GM23338 (cell line): ENCODE measurements around the gene ATP5MG. TPM values are rescaled to one million over a fixed set of nuclear protein-coding genes. Genes with fewer than 3 reads are reported as not detected.

Experiments used
- ATAC-seq: fragments of 200-7000 bp; cut with Tn5 transposase; 3 replicates; pipeline ENCODE4 v1.9.1; 2020
- DNase-seq: peaks from one replicate; pipeline ENCODE4 v3.0.0-alpha.2; 2015; ENCODE audit warnings: low spot score
- H2AFZ ChIP-seq: fragments of 200-600 bp; sonication (generic); 2 replicates; pipeline ENCODE4 v1.8.0; 2016; ENCODE audit warnings: antibody characterized with exemption, mild to moderate bottlenecking, moderate library complexity
- H3F3A ChIP-seq: fragments of 200-600 bp; sonication (generic); replicated peaks from 2 replicates; pipeline ENCODE4 v1.8.0; 2017; ENCODE audit warnings: antibody characterized with exemption, mixed run types, low read depth
- H3K27ac ChIP-seq: fragments of 200-600 bp; sonication (generic); 2 replicates; pipeline ENCODE4 v1.6.1; 2016; ENCODE audit warnings: low read depth
- H3K27me3 ChIP-seq: fragments of 200-600 bp; sonication (generic); 2 replicates; pipeline ENCODE4 v1.8.0; 2016; ENCODE audit warnings: mild to moderate bottlenecking, mixed run types, moderate library complexity; ENCODE audit not compliant: insufficient read depth
- H3K36me3 ChIP-seq: fragments of 200-600 bp; sonication (generic); 2 replicates; pipeline ENCODE4 v1.8.0; 2016; ENCODE audit warnings: mild to moderate bottlenecking; ENCODE audit not compliant: insufficient read depth
- H3K4me1 ChIP-seq: fragments of 200-600 bp; sonication (generic); 2 replicates; pipeline ENCODE4 v1.8.0; 2016; ENCODE audit warnings: mild to moderate bottlenecking, moderate library complexity; ENCODE audit not compliant: insufficient read depth
- H3K4me2 ChIP-seq: fragments of 200-600 bp; sonication (generic); 2 replicates; pipeline ENCODE4 v1.7.1; 2017; ENCODE audit warnings: mixed run types
- H3K4me3 ChIP-seq: fragments of 200-600 bp; sonication (generic); 2 replicates; pipeline ENCODE4 v1.6.1; 2016; ENCODE audit warnings: mixed run types
- H3K79me2 ChIP-seq: fragments of 200-600 bp; sonication (generic); replicated peaks from 2 replicates; pipeline ENCODE4 v1.8.0; 2017; ENCODE audit warnings: mild to moderate bottlenecking; ENCODE audit not compliant: insufficient read depth
- H3K9me2 ChIP-seq: fragments of 200-600 bp; sonication (generic); 2 replicates; pipeline ENCODE4 v1.8.0; 2017; ENCODE audit not compliant: insufficient read depth
- H4K20me1 ChIP-seq: fragments of 200-600 bp; sonication (generic); replicated peaks from 2 replicates; pipeline ENCODE4 v1.8.0; 2017; ENCODE audit warnings: mild to moderate bottlenecking; ENCODE audit not compliant: insufficient read depth
- H3K27ac Mint-ChIP-seq: 2 replicates; pipeline ENCODE4 v1.8.0; 2020; ENCODE audit warnings: inconsistent platforms, mild to moderate bottlenecking, moderate library complexity, mixed read lengths
- H3K27me3 Mint-ChIP-seq: 3 replicates; pipeline ENCODE4 v1.8.0; 2022; ENCODE audit warnings: low read depth, mild to moderate bottlenecking, moderate library complexity, mixed read lengths, inconsistent platforms; ENCODE audit not compliant: insufficient read depth, poor library complexity
- H3K36me3 Mint-ChIP-seq: 3 replicates; pipeline ENCODE4 v1.8.0; 2021; ENCODE audit warnings: low read depth, mild to moderate bottlenecking, inconsistent platforms, moderate library complexity, mixed read lengths
- H3K4me1 Mint-ChIP-seq: 3 replicates; pipeline ENCODE4 v1.8.0; 2020; ENCODE audit warnings: mild to moderate bottlenecking, inconsistent platforms, mixed read lengths
- H3K4me3 Mint-ChIP-seq: 3 replicates; pipeline ENCODE4 v1.8.0; 2021; ENCODE audit warnings: moderate library complexity, mild to moderate bottlenecking, inconsistent platforms, mixed read lengths
- H3K9me3 Mint-ChIP-seq: 3 replicates; pipeline ENCODE4 v1.8.0; 2020; ENCODE audit warnings: moderate library complexity, mild to moderate bottlenecking, inconsistent platforms, mixed read lengths
- CTCF ChIP-seq, 2 experiments: fragments of 200-600 bp in 1 of 2; sonication (generic) in 1 of 2; conservative IDR thresholded peaks; 2 replicates each; pipeline versions ENCODE4 v1.5.1 to v1.6.1; 2016 to 2017; ENCODE audit warnings: antibody characterized with exemption in 2 of 2, low read depth in 2 of 2, mild to moderate bottlenecking in 2 of 2, moderate library complexity in 1 of 2
- JUNB ChIP-seq: IDR thresholded peaks from one replicate; pipeline ENCODE4 v1.6.1; 2016; ENCODE audit warnings: antibody characterized with exemption; ENCODE audit not compliant: unreplicated experiment
- ZNF114 ChIP-seq: fragments of 250-450 bp; sonication (Bioruptor Pico); IDR thresholded peaks from 2 replicates; pipeline ENCODE4 v1.5.0; 2020; ENCODE audit warnings: mild to moderate bottlenecking, moderate library complexity
- ZNF462 ChIP-seq: fragments of 250-450 bp; sonication (Bioruptor Pico); IDR thresholded peaks from 2 replicates; pipeline ENCODE4 v1.5.0; 2020; ENCODE audit warnings: mild to moderate bottlenecking, moderate library complexity
- polyA plus RNA-seq: library from polyadenylated mRNA; unstranded; fragments of >200 nt; fragmentation: Nextera tagmentation; extraction: Ambion mirVana; gene quantifications from 2 replicates; pipeline ENCODE4 v1.2.1, GENCODE V29; 2016
- total RNA-seq: library from RNA; depleted of rRNA; stranded (reverse); fragments of >200 nt; shearing (Covaris generic); gene quantifications from 2 replicates; pipeline ENCODE4 v1.2.3, GENCODE V29; 2014
- TF ChIP-seq, protein P1 (sequence below): IDR thresholded peaks from one replicate; pipeline ENCODE4 v1.6.1; 2018; ENCODE audit warnings: antibody characterized with exemption; ENCODE audit not compliant: unreplicated experiment

ATP5MG gene
- total and polyA plus RNA-seq, 2 experiments from 2014 or later, result 41.7 to 987 TPM

GRCh38 chr11:118353084-118353710 lies 48.2 kb upstream of the ATP5MG start:
- Histone ChIP-seq H3K9me2 (no peaks in the 10 kb centered on the region), H3K27me3 (0 out of 2 replicates have a peak, but pooled peaks cover 3% of the 10 kb centered on the region)

DNA sequence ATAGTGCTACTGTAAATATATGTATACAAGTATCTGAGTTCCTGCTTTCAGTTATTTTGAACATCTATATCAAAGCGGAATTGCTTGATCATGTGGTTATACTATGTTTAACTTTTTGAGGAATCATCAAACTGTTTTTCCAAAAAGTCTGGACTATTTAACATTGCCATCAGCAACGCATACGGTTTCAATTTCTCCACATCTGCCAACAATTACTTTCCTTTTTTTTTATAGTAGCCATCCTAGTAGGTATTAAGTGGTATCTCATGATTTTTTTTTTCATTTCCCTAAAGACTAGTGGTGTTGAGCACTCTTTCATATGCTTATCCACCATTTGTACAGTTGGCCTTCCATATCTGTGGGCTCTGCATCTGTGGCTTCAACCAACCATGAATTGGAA lies 43.3 kb upstream of the ATP5MG start:
- DNase-seq (no peak), ATAC-seq (no peak)
- H3K27ac ChIP-seq, result no peak overlapping the region
- peaks cover 10% of the 10 kb centered on the region for H3K27me3 Mint-ChIP-seq
- no peak overlapping the region for H3K27ac Mint-ChIP-seq
- no peaks in the 10 kb centered on the region; the same call in 2 of the 3 replicates for H3K9me3 Mint-ChIP-seq
- no peaks in the 10 kb centered on the region; the same call in 2 of the 3 replicates for H3K4me1 Mint-ChIP-seq
- H2AFZ ChIP-seq, result no peak overlapping the region
- no peak overlapping the region for H3K4me3 ChIP-seq
- no peak overlapping the region for H3K4me2 ChIP-seq
- H4K20me1 ChIP-seq, result peaks cover 6% of the 10 kb centered on the region
- peaks cover 4% of the 10 kb centered on the region; the same call in 1 of the 2 replicates for H3K4me1 ChIP-seq
- 0 out of 2 replicates have a peak, but pooled peaks cover 3% of the 10 kb centered on the region for H3F3A ChIP-seq
- no peaks in the 10 kb centered on the region for H3K9me2 ChIP-seq
- peaks cover 35% of the 10 kb centered on the region for H3K79me2 ChIP-seq
- H3K27me3 ChIP-seq, result no peaks in the 10 kb centered on the region
- H3K36me3 ChIP-seq, result no peaks in the 10 kb centered on the region
- no peak overlapping the region for H3K4me3 Mint-ChIP-seq
- no peaks in the 10 kb centered on the region for H3K36me3 Mint-ChIP-seq
- TF ChIP-seq ZNF462 (CRISPR knock-in tag) (no peak), ZNF114 (CRISPR knock-in tag) (no peak)
- TF ChIP-seq, protein P1, sequence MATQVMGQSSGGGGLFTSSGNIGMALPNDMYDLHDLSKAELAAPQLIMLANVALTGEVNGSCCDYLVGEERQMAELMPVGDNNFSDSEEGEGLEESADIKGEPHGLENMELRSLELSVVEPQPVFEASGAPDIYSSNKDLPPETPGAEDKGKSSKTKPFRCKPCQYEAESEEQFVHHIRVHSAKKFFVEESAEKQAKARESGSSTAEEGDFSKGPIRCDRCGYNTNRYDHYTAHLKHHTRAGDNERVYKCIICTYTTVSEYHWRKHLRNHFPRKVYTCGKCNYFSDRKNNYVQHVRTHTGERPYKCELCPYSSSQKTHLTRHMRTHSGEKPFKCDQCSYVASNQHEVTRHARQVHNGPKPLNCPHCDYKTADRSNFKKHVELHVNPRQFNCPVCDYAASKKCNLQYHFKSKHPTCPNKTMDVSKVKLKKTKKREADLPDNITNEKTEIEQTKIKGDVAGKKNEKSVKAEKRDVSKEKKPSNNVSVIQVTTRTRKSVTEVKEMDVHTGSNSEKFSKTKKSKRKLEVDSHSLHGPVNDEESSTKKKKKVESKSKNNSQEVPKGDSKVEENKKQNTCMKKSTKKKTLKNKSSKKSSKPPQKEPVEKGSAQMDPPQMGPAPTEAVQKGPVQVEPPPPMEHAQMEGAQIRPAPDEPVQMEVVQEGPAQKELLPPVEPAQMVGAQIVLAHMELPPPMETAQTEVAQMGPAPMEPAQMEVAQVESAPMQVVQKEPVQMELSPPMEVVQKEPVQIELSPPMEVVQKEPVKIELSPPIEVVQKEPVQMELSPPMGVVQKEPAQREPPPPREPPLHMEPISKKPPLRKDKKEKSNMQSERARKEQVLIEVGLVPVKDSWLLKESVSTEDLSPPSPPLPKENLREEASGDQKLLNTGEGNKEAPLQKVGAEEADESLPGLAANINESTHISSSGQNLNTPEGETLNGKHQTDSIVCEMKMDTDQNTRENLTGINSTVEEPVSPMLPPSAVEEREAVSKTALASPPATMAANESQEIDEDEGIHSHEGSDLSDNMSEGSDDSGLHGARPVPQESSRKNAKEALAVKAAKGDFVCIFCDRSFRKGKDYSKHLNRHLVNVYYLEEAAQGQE, result no peak

More at GRCh38 chr11:118353084-118353710, 48.2 kb upstream of the ATP5MG start:
- Histone ChIP-seq H2AFZ (no peak overlapping the region), H3K4me2 (no peak overlapping the region), H3K4me3 (no peak overlapping the region), H3K4me1 (no peaks in the 10 kb centered on the region), H3F3A (0 out of 2 replicates have a peak, but pooled peaks cover 3% of the 10 kb centered on the region), H3K36me3 (no peaks in the 10 kb centered on the region), H3K27ac (no peak overlapping the region), H4K20me1 (no peaks in the 10 kb centered on the region), H3K79me2 (no peaks in the 10 kb centered on the region)
- H3K4me3 Mint-ChIP-seq, result no peak overlapping the region
- TF ChIP-seq JUNB (no peak), CTCF (conservative IDR thresholded peaks at IDR 0.05; ENCODE audit: low read depth in 2 of 2) (peak in 1 of 2 experiments; percentile 78; a peak in 3 of 4 replicates)
- DNase-seq, result peak; percentile 54
- H3K27me3 Mint-ChIP-seq, result peaks cover 2% of the 10 kb centered on the region
- H3K9me3 Mint-ChIP-seq, result no peaks in the 10 kb centered on the region; the same call in 2 of the 3 replicates
- no peak for ATAC-seq
- no peak overlapping the region for H3K27ac Mint-ChIP-seq
- no peaks in the 10 kb centered on the region for H3K36me3 Mint-ChIP-seq
- H3K4me1 Mint-ChIP-seq, result peaks cover 6% of the 10 kb centered on the region; the same call in 2 of the 3 replicates
